ENCODE data around the gene NF1.
"Not testable (repeated sequence)": the region's sequence is repeated elsewhere in the genome, so short reads cannot be mapped to it uniquely, and the experiment has no call there.

Gene NF1

DNA sequence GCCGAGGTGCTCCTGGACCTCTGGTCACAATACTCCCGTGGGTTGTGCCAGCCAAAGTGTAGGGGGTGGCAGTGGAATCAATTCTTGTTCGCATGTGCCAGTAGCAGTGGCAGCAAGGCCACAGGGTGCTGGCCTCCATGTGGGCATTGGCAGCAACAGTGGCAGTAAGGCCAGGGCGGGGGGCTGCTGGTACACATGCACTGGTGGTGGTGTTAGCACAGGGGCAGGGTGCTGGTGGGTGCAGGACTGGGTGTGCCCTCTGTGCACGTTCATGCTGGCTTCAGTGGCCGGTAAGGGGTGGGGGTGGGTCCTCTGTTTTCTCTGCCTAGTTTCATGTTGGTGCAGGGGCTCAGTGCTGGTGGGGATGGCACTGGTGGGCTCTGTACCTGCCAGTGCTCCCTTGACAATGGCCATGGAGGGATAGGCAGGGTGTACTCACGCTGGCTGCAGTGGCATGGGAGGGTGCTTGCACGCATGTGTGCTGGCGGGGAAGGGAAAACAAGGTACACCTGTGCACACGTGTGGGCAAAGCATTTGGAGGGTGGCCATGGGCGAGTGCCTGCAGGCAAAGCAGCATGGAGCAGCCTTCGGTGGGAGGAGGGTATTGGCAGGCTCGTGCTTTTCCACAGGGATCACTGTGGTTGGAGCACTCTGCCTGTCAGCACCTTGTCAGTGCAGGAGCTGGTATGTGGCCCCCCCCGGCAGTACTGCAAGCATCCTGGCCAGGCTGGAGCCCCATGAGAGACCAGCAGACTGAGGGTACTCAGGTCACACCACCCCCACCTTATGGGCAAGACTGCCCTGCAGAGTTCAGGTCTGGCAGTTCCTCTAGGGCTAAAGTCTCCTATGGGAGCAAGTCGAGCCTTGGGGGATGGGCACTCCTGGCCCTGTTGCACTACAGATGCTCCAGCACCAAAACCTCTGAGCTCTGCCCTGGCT is 35.8 kb downstream of the NF1 start:
- DNase-seq (ENCODE audit: low read depth), result no peak

DNA sequence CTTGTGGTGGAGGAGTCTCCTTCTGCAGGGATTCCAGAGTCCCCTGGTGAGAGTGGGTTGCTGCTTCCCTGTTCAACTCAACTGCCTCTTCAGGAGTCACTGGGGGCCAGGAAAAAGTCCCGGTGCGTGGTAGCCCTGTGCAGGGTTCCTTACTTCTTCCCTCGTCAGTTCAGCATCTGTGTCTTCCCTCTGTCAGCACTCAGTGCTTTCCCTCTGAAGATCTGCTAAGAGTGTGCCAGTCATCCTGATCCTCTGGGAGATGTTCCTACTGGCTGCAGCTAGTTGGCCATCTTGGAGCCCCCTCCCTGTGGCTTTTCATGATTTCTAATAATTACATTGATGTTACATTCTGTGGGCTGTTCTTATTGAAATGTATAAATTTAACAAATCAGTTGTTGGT is 36.5 kb downstream of the NF1 start:
- no peak for DNase-seq (ENCODE audit: low read depth)

DNA sequence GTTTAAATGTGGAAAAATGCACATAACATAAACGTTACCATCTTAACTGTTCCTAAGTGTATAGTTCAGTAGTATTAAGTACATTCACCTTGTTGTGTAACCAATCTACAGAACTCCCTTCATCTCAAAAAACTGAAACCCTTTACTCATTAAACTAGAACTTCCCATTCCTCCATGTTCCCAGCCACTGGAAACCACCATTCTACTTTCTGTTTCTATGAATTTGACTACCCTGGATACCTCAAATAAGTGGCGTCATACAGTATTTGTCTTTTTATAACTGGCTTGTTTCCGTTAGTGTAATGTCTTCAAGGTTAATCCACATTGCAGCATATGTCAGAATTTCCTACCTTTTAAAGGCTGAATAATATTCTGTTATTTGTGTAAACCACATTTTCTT is 38.2 kb downstream of the NF1 start:
- no peak for DNase-seq (ENCODE audit: low read depth)

DNA sequence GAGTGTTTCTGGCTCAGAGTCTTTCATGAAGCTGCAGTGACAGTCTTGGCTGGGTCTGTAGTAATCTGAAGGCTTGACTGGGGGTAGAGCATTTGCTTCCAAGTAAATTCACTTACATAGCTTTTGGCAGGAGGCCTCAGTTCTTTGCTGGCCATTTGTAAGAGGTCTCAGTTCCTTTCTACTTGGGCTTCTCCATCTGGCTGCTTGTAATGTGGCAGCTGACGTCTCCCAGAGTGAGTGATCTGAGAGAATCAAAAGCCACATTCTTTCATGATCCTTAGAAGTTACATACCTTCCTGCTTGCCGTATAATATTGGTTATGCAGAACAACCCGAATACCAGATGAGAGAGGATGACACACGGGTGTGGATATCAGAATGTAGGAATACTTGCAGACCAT is 39.8 kb downstream of the NF1 start:
- no peak for DNase-seq (ENCODE audit: low read depth)

DNA sequence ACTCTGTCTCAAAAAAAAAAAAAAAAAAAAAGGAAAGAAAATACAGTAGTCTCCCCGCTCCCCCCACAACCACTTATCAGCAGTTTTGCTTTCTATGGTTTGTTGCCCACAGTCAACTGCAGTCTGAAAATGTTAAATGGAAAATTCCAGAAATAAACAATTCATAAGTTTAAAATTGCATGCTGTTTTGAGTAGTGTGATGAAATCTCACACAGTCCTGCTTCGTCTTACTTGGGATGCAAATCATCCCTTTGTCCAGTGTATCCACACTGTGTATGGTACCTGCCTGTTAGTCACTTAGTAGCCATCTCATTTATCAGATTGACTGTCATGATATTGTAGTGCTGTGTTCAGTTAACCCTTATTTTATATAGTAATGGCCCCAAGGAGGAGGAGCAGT is 41.5 kb downstream of the NF1 start:
- DNase-seq (ENCODE audit: low read depth), result no peak

DNA sequence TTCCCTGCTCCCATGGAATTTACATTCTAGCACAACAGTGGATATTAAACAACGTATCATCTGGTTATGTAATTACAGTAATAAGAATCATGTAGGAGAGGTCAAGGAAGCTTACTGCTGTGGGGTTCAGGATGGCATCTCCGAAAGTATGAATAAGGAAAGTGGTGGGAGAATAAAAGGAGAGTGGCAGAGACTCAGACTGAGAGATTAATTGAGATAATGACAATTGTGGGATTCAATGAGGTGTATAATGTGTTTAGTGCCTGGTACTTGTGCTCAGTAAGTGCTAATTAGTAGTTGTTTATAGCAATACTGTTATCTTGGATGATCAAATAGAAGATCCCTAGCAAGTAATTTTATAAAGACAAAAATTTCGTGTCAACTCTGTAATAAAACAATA is 45.3 kb downstream of the NF1 start:
- no peak for DNase-seq (ENCODE audit: low read depth)

DNA sequence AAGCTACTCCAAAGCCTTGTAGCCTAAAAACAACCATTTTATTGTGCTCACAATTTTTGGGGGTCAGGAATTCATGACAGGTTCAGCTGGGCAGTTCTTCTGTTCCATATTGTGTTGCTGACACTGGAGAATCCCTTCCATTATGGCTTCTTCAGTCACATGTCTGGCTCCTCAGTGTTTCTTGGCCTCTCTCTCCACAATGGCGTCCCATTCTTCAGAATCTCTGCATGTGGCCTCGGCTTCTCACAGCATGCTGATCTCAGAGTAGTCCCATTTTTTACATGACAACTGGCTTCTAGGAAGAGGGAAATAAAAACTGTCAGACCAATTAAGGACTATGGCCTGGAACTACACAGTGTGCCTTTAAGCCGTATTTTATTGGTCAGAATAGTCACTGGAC is 49.7 kb downstream of the NF1 start:
- no peak for DNase-seq (ENCODE audit: low read depth)

DNA sequence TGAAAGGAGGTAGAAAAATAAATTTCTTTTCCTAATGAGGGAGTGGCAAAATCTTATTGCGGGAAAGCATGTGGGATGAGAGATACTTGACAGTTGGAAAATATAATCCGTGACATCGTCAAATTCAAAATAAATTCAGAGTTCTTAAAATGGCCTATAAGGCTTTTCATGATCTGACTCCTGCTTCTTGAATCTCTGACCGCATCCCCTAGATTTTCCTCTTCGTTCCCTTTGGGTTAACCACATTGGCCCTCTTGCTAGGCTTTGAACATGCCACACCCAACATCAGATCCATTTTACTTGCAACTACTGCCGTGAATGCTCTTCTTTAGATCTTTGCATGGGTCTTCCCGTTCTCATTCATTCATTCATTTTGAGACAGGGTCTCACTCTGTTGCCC is 50.1 kb downstream of the NF1 start:
- no peak for DNase-seq (ENCODE audit: low read depth)

DNA sequence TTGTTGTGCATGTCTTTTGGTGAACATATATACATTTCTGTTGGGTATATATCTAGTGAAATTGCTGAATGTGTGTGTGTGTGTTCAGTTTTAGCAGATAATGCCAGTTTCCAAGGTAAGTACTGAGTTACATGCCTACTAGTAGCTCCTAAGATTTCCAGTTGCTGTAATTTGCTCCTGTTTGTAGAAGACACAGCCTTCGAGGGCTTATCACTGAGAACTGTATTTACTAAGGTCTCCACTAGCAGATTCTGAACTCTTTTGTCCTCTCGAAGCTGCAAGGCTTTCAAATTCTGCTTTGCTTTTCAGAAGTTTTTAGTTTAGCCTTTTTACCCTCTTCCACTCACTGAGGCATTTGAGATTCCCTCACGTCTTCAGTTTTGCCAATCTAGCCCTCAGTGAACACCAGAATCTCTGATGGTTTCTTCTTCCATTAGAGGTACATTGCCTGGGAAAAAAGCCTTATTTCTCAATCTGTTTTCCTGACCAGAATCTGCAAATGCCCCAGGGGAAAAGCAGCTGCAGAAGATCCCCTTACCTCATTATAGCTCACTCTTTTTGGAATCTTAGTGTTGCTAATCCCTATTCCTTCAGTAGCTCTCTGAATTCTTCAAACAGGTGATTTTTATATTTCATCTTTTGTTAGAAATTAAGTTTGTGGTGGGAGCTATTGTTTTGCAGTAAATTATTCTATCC is 52.9 kb downstream of the NF1 start:
- no peak for DNase-seq (ENCODE audit: low read depth)

DNA sequence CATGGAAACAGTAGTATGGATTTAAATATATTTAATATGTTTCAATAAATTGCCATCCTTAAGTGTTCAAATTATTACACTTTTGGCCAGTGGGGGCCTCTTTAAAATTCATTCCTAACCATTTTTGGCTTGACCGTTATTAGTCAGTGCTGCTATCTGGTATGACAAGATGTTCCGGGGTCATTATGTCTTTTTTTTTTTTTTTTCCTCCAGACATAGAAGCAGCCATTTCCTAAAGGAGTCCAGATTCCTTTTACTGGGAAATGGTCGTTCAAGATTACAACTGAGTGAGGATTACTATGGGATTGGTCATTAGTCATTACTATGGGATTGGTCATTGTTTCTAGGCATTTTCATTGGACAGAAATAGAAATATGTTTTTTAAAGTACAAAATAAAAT is 53.4 kb downstream of the NF1 start:
- DNase-seq (ENCODE audit: low read depth), result no peak

DNA sequence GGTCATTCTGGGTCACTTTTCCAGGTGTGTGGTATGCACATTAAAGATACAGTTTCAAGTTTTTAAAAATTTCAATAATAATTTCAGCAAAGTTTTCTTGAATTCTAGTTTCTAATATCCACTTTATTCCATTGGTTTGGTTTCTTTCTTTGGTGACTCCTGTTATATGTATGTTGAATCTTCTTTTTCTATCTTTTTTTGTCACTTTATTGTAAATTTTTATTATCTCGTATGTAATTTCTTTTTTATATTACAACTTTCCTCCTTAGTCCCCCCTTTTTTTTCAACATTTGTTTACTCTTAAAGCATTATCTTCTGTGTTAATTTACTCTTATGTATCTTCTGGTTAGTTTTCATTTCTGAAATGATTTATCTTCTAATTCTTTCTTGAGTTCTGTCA is 57.5 kb downstream of the NF1 start:
- no peak for DNase-seq (ENCODE audit: low read depth)

DNA sequence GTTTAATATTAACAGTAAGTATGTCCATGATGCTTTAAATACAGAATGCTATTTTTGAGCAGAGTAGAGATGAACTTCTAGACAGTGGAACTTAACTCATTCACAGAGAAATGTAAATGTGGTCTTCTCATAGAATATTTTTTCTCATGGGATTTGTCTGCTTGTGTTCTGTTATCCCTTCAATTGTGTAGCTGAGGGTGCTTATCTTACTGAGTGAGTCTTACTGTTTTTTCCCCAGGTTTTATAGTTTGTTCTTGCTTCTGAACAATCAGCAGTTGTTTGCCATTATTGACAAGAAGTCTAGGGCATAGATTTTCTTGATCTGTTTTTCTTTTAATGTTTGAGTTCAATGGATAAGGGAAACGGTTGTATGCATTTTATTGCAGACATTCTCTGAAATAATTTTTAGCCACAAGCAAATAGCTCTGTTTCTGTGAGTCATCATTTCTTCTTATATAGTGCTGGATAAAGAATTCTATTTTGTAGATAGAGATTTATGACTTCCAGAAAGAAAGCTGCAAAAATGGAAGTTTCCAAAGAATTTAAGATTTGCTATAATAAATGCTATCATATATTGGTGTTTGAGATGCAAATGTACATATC is 60.5 kb downstream of the NF1 start:
- DNase-seq (ENCODE audit: low read depth), result no peak

DNA sequence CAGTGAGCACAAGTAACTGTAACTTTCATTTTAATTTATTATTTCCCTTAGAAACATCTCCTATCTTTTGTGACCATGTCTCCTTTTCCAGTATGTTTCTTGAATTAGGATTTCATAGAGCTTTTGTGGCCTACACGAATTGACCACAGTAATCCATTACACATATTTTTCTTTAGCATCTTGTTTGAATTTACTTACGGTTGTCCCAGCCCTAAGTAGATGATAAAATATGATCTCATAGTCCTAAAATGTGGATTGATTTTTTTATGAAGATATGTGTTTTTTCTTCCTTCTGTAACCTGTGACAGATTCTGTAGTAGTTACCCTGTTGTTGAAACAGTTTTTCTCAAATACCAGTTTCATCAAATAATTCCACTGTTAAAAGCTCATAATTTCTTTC is 61.5 kb downstream of the NF1 start:
- no peak for DNase-seq (ENCODE audit: low read depth)

DNA sequence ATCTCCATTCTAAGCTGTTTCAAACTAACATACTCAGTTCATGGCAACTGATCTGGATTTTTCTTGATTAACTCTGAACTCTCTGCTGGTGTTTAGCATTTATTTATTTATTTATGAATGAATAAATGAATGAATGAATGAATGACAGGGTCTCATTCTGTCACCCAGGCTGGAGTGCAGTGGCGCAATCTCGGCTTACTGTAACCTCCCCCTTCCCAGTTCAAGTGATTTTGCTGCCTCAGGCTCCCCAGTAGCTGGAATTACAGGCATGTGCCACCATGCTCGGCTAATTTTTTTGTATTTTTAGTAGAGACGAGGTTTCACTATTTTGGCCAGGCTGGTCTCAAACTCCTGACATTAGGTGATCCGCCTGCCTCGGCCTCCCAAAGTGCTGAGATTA is 62.1 kb downstream of the NF1 start:
- DNase-seq (ENCODE audit: low read depth), result not testable (repeated sequence)

DNA sequence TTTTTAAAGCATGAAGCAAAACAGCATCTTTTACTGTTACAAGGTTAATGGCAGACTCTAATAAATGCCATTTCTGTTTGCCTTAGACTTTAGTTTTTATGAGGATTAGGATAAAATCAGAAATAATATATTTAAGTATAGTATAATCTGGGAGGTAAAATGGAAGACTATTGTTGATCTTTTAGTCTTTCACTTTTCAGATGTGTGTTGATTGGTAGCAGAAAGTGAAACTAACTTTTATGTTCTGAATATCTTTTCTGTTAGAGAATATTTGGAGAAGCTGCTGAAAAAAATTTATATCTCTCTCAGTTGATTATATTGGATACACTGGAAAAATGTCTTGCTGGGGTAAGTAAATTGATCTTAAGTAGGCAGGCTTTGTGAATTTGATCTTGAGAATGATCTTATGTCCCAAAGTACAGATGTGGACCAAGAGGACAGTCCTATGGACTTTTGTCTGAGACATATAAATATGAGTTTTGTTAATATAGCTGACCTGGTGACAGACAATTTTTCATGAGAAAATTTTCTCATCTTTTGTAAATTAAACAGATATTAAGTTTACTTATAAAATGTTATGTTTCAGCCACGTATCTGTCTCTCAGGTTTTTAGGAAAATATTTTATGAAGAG is 64.1 kb downstream of the NF1 start:
- no peak for DNase-seq (ENCODE audit: low read depth)

DNA sequence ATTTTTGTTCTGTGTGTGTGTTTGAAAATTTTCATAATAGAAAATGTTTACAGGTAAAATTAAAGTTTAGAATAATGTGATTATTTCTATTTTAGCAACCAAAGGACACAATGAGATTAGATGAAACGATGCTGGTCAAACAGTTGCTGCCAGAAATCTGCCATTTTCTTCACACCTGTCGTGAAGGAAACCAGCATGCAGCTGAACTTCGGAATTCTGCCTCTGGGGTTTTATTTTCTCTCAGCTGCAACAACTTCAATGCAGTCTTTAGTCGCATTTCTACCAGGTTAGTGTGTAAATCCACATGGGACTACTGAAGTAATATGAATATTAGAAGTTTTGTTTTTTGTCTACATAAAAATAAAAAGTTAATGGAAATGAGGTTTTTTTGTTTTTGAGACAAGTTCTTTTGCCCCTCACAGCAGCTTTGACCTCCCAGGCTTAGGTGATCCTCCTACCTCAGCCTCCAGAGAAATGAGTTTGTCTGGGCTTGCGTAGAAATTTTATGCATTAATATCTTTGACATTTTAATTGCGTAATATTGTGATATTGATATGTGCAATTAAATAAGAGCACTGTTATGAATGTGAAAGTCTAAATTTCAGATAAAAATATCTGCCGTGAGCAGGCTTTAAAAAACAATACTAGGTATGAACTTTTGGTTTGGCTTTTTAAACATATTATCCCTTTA is 68.5 kb downstream of the NF1 start:
- DNase-seq (ENCODE audit: low read depth), result no peak

DNA sequence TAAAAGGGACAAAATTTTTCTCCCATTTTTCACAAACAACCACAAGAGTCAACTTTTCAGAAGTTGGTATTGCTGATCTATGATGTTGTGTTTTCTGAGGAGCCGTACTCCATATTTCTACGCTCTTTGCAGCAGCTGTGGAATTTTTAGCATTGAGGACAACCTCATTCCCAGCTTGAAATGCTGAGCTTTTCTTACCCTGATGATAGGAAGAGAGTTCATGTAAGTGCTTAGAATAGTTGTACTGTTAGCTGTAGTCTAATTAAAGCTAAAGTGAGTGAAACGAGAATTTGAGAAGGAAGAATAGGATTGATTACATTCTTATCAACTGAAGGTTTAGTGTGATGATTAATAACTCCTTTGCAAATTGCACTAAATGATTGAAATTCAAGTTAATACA is 72.3 kb downstream of the NF1 start:
- no peak for DNase-seq (ENCODE audit: low read depth)

DNA sequence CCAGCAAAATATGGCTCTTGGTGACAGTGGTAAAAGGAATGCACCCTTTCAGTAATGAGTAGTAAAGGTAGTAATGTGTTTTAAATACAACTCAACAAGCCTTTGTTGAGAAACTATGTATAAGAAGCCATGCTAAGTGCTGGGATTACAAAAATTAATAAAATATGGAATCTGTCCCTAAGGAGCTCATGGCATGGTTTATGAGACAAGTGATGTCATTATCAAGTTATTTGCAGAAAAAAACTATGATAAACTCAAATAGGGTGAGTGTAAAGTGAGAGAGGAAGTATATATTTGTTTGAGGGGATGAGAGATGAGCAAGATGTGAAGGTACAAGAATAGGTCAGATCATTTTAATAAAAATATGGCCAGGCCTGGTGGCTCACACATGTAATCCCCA is 76.9 kb downstream of the NF1 start:
- DNase-seq (ENCODE audit: low read depth), result no peak

DNA sequence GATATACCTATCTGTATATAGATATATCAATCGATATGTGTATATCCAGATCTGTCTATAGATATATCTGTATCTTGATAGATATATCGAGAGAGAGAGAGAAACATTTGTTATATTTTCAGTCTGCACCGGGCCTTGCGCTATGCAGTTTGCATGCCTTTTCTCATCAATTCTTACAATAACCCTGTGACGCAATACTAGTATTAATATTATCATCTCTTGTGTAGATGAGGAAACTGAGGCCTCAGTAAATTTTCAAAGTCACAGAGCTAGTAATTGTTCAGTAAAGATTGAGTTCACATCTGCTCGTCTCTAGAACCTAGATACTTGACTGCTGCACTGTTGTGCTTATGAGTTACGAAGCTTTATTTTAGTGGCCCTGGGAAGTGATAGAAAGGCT is 77.6 kb downstream of the NF1 start:
- DNase-seq (ENCODE audit: low read depth), result no peak

DNA sequence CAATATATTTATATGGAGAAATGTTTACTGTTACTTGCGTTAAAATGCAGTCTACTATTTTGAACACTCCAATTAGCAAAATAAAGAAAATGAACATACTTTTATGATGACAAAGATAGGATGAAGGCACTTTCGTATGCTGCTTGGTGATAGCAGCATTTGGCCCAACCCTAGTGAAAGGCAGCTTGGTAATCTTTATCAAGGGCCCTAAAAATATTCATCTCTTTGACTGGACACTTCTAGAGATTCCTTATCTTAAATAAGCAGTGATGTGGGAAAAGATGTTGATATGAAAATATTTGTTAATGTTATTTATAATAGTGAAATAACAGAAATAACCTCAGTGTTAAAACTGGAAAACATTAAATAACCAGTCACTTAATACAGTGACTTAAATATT is 79.4 kb downstream of the NF1 start:
- no peak for DNase-seq (ENCODE audit: low read depth)

DNA sequence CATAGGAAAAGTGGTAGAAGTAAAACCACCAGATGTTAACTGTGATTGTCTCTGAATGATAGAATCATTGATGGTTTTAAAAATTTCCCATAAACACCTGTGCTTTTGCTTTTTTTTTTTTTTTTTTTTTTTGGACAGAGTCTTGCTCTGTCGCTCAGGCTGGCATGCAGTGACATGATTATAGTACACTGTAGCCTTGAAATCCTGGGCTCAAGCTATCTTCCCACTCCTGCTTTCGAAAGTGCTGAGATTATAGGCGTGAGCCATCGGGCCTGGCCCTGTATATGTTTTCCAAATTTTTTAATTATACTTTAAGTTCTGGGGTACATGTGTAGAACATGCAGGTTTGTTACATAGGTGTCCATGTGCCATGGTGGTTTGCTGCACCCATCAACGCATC is 80.5 kb downstream of the NF1 start:
- no peak for DNase-seq (ENCODE audit: low read depth)

DNA sequence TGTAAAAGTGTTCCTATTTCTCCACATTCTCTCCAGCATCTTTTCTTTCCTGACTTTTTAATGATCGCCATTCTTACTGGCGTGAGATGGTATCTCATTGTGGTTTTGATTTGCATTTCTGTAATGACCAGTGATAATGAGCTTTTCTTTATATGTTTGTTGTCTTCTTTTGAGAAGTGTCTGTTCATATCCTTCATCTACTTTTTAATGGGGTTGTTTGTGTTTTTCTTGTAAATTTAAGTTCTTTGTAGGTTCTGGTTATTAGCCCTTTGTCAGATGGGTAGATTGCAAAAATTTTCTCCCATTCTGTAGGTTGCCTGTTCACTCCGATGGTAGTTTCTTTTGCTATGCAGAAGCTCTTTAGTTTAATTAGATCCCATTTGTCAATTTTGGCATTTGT is 81.4 kb downstream of the NF1 start:
- not testable (repeated sequence) for DNase-seq (ENCODE audit: low read depth)
